HG03108 (cell line): ENCODE measurements around the gene SESN2.

Experiments used
- ATAC-seq: cut with Tn5 transposase; IDR thresholded peaks from one replicate; pipeline ENCODE4 v1.9.1; 2021; ENCODE audit warnings: moderate library complexity; ENCODE audit not compliant: unreplicated experiment

SESN2 gene

GRCh38 chr1:28259252-28259933 is at the start of gene SESN2:
Gene SESN2, plus strand, starts transcription at chr1:28259518. Its CDS starts 330 bp downstream, at chr1:28259848.
- ATAC-seq = peak; percentile 93

GRCh38 chr1:28209700-28210099 is 49.6 kb upstream of the SESN2 start:
- ATAC-seq = no peak

GRCh38 chr1:28213315-28213714 is 46.0 kb upstream of the SESN2 start:
- ATAC-seq = no peak

GRCh38 chr1:28229089-28229488 is 30.2 kb upstream of the SESN2 start:
- ATAC-seq = no peak

- no peak for ATAC-seq
Observed at GRCh38 chr1:28229996-28230395, 29.3 kb upstream of the SESN2 start.

GRCh38 chr1:28232558-28233263 is 26.6 kb upstream of the SESN2 start, which contains the start of gene DNAJC8:
Gene DNAJC8, minus strand, starts transcription at chr1:28233029. Its CDS starts 31 bp downstream, at chr1:28232998.
- ATAC-seq = peak; percentile 53

GRCh38 chr1:28233264-28233606 is 26.1 kb upstream of the SESN2 start:
- no peak for ATAC-seq

- peak; percentile 76 for ATAC-seq
Observed at GRCh38 chr1:28235755-28236655, 23.3 kb upstream of the SESN2 start, which contains the start of gene ATP5IF1. Gene ATP5IF1, plus strand, starts transcription at chr1:28236124. Its CDS starts 60 bp downstream, at chr1:28236184.

GRCh38 chr1:28236656-28237322 is 22.5 kb upstream of the SESN2 start:
- ATAC-seq = no peak

GRCh38 chr1:28239004-28239403 is 20.3 kb upstream of the SESN2 start:
- ATAC-seq = no peak

GRCh38 chr1:28240024-28240423 is 19.3 kb upstream of the SESN2 start:
- ATAC-seq = no peak

- ATAC-seq = no peak
Observed at GRCh38 chr1:28241638-28242241, 17.6 kb upstream of the SESN2 start.

GRCh38 chr1:28243685-28244311 is 15.5 kb upstream of the SESN2 start:
- ATAC-seq = no peak

GRCh38 chr1:28244549-28245251 is 14.6 kb upstream of the SESN2 start:
- ATAC-seq = no peak

GRCh38 chr1:28246427-28246832 is 12.9 kb upstream of the SESN2 start:
- ATAC-seq = no peak

- ATAC-seq = no peak
Observed at GRCh38 chr1:28247612-28248272, 11.6 kb upstream of the SESN2 start.

- ATAC-seq = no peak
Observed at GRCh38 chr1:28248273-28249012, 10.9 kb upstream of the SESN2 start.
